GM21447 (cell line): ENCODE measurements around the gene NFYC.

ENCODE experiments used
- ATAC-seq: cut with Tn5 transposase; IDR thresholded peaks from one replicate; pipeline ENCODE4 v1.9.1; 2021; ENCODE audit not compliant: unreplicated experiment

Gene NFYC

GRCh38 chr1:40794974-40795715, 103.6 kb downstream of the NFYC start:
- ATAC-seq: no peak

- no peak for ATAC-seq
Measured at GRCh38 chr1:40795811-40796586, 104.5 kb downstream of the NFYC start.

- ATAC-seq: no peak
Measured at GRCh38 chr1:40796939-40797667, 105.6 kb downstream of the NFYC start.

- ATAC-seq: no peak
Measured at GRCh38 chr1:40797668-40798010, 106.1 kb downstream of the NFYC start.

GRCh38 chr1:40798366-40799281, 107.1 kb downstream of the NFYC start:
- no peak for ATAC-seq

GRCh38 chr1:40799351-40799867, 107.9 kb downstream of the NFYC start:
- ATAC-seq: no peak

GRCh38 chr1:40801742-40802077, 110.2 kb downstream of the NFYC start:
- ATAC-seq: no peak

GRCh38 chr1:40802078-40802741, 110.7 kb downstream of the NFYC start:
- no peak for ATAC-seq

- ATAC-seq: no peak
Measured at GRCh38 chr1:40802742-40803113, 111.2 kb downstream of the NFYC start.

GRCh38 chr1:40803447-40803846, 111.9 kb downstream of the NFYC start:
- no peak for ATAC-seq

- ATAC-seq: no peak
Measured at GRCh38 chr1:40803902-40804301, 112.4 kb downstream of the NFYC start.

GRCh38 chr1:40806240-40806639, 114.7 kb downstream of the NFYC start:
- ATAC-seq: no peak

GRCh38 chr1:40806731-40807695, 115.5 kb downstream of the NFYC start:
- no peak for ATAC-seq

- no peak for ATAC-seq
Measured at GRCh38 chr1:40808002-40808401, 116.5 kb downstream of the NFYC start.

- ATAC-seq: no peak
Measured at GRCh38 chr1:40808444-40808843, 116.9 kb downstream of the NFYC start.

GRCh38 chr1:40808909-40809308, 117.4 kb downstream of the NFYC start:
- no peak for ATAC-seq

GRCh38 chr1:40810927-40811326, 119.4 kb downstream of the NFYC start:
- no peak for ATAC-seq

GRCh38 chr1:40815420-40815819, 123.9 kb downstream of the NFYC start:
- ATAC-seq: no peak

GRCh38 chr1:40817791-40818263, 126.3 kb downstream of the NFYC start:
- peak; percentile 42 for ATAC-seq
